Right lobe of liver (tissue), 6 donors: Measurements from ENCODE around the gene ACRBP. TPM values are rescaled to one million over a fixed set of nuclear protein-coding genes. Genes with fewer than 3 reads are reported as not detected.

Experiments
- ATAC-seq, 4 donors: fragments of 200-7000 bp; cut with Tn5 transposase; one replicate each; pipeline ENCODE4 v1.9.1; 2020; ENCODE audit warnings: mild to moderate bottlenecking in 4 of 4, moderate library complexity in 4 of 4
- DNase-seq, 3 donors: peaks; one replicate each; pipeline ENCODE4 v3.0.0-alpha.2; 2020
- H3K27ac ChIP-seq, 3 donors: fragments of 200-600 bp; one replicate each; pipeline ENCODE4 v1.8.0; 2022
- H3K27me3 ChIP-seq, 2 donors: fragments of 200-600 bp; one replicate each; pipeline ENCODE4 v1.8.0; 2022
- H3K36me3 ChIP-seq, 4 donors: fragments of 200-600 bp; sonication (generic) in 1 of 4; one replicate each; pipeline versions ENCODE4 v1.5.1 to v1.8.0; 2017 to 2022; ENCODE audit warnings: control low read depth in 1 of 4
- H3K4me1 ChIP-seq, 4 donors: fragments of 200-600 bp; sonication (generic) in 1 of 4; one replicate each; pipeline versions ENCODE4 v1.5.1 to v1.8.0; 2017 to 2022; ENCODE audit warnings: control low read depth in 1 of 4
- H3K4me3 ChIP-seq, 3 donors: fragments of 200-600 bp; one replicate each; pipeline ENCODE4 v1.8.0; 2022
- H3K9me3 ChIP-seq, 4 donors: fragments of 200-600 bp; sonication (generic) in 1 of 4; one replicate each; pipeline versions ENCODE4 v1.5.1 to v1.8.0; 2017 to 2022; ENCODE audit warnings: control low read depth in 1 of 4
- CTCF ChIP-seq, 4 donors: fragments of 200-600 bp in 3 of 4; fragments of 450-650 bp in 1 of 4; IDR thresholded peaks; one replicate each; pipeline versions ENCODE4 v1.5.1 to v1.8.0; 2016 to 2022; ENCODE audit warnings: antibody characterized with exemption in 4 of 4, mild to moderate bottlenecking in 2 of 4
- POLR2A ChIP-seq: fragments of 450-650 bp; IDR thresholded peaks from one replicate; pipeline ENCODE4 v1.6.1; 2017; ENCODE audit warnings: antibody characterized with exemption, mild to moderate bottlenecking
- WGBS: methylation state at CpG from one replicate; pipeline ENCODE4 v1.1.6; 2018; ENCODE audit warnings: low coverage, low lambda C conversion rate; ENCODE audit not compliant: insufficient coverage; ENCODE audit errors: missing lambda C conversion rate; 5-methylcytosine and 5-hydroxymethylcytosine counted together
- intact Hi-C, 2 donors: fragments of 100-400 bp; cut with DNase I; formaldehyde crosslinking; loops; one replicate each; pipeline versions ENCODE4 v1.11.2 to v1.14.1; 2022
- total RNA-seq, 6 experiments: library from RNA; depleted of rRNA in 2 of 6; stranded (reverse); fragments of >200 nt in 2 of 6; fragmentation: NEBNext Ultra II Directional in 3 of 6; extraction: Animal tissue kit (Norgen Biotek cat#: 25700) in 3 of 6; gene quantifications; one replicate each; pipeline versions ENCODE4 v1.1.0 to v1.2.4, GENCODE V29; 2016 to 2023
- donor health status: DM: no; HTN: yes; CAD: no.
- donor health status: DM: no; HTN: no; CAD: no.
- donor health status: DM: no; HTN: no; CAD: no.
- donor health status: DM: no; HTN: yes; CAD: no.
- donor health status: DM: no; HTN: yes; CAD: no.

The ACRBP gene
- total RNA-seq, 6 experiments from 2014 or later: 0.95 to 3.3 (median 1.7) TPM; not detected in 1

DNA sequence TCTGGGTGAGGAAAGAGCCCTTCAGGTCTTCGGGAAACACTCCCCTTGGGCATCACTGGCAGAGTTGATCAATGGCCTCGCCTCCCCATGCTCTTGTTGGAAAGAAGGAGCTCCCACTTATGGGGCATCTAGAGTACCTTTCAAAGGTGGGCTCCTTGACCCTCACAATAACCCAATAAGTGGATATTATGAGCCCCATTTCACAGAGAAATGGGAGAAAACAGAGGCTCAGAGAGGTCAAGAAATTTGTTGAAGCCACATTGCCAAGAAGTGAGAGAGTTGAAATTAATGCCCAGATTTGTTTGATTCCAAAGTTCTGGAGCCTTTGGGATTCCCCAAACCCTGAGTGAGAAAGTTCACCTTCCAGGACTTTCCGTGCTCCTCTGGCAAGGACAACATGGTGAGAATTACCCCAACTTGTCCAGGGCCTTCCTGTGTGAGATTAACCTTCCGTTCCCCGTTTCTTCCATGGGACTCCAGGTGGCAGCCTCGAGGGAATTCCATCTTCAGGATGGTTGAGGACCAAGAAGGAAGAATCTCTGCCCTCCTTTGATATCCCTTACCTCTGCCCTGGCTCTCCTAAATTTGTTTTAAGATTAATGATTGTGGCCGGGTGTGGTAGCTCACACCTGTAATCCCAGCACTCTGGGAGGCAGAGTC, 32.6 kb downstream of the ACRBP start:
- no peaks in the 10 kb centered on the region for H3K9me3 ChIP-seq
- DNase-seq: no peak
- H3K4me1 ChIP-seq: peaks cover 0 to 20% (median 7%) of the 10 kb centered on the region in 4 donors
- TF ChIP-seq CTCF (IDR thresholded peaks at IDR 0.05) (no peak), POLR2A (no peak)
- H3K27me3 ChIP-seq: no peaks in the 10 kb centered on the region
- peak in 3 of 4 donors; percentile 8 to 13 (median 10) for ATAC-seq
- 47% methylated on average over 6 of the region's 7 CpGs for whole genome bisulfite sequencing
- no peaks in the 10 kb centered on the region for H3K36me3 ChIP-seq
- intact Hi-C loops: no loop called here
- H3K27ac ChIP-seq: peak overlapping the region; percentile 47 to 80 (median 47)
- H3K4me3 ChIP-seq: no peak overlapping the region

DNA sequence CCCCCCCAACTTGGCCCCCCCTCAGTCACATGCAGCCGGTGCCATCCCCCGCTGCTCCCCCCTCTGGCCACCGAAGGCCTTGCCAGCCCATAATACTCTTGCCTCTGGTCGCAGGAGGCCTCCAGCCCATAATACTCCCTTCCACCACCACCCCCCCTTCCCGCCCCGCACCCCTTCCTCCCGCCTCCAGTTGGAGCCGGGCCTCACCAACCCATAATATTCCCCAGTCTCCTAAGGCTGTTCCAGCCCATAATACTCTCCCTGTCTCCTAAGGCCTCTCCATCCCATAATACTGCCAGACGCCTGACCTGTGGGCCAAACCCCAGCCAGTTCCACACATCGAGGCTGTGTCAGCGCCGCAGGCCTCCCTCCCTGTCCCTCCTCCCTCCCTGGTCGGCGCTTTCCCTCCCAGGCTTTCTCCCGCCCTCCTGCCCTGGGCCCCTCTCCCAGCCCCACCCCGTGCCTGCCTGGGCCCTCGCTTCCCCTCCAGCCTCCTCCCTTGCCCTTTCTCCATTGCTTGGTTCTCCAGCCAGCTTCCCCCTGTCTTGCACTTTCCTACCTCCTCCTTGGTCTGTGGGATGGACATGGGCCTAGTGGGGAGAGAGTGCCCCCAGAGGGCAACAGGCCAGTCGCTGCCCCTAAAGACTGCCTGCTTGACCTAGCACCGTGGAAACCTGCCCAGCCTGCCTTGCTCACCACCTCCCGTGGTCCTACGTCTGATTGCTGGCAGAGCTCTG, 33.3 kb downstream of the ACRBP start:
- intact Hi-C loops: no loop called here
- ATAC-seq (peak; percentile 75 to 85 (median 81)), DNase-seq (peak; percentile 83 to 93 (median 89))
- no peaks in the 10 kb centered on the region for H3K27me3 ChIP-seq
- TF ChIP-seq CTCF (IDR thresholded peaks at IDR 0.05): no peak
- TF ChIP-seq POLR2A: no peak
- peaks cover 0 to 20% (median 7%) of the 10 kb centered on the region in 4 donors for H3K4me1 ChIP-seq
- H3K4me3 ChIP-seq: no peak overlapping the region
- no peaks in the 10 kb centered on the region for H3K9me3 ChIP-seq
- no peaks in the 10 kb centered on the region for H3K36me3 ChIP-seq
- 4% methylated on average over 21 of the region's 21 CpGs for WGBS
- peak overlapping the region; percentile 47 to 80 (median 47) for H3K27ac ChIP-seq

- Histone ChIP-seq H3K4me3 (peak overlapping the region in 1 of 3 donors; percentile 4), H3K9me3 (no peaks in the 10 kb centered on the region), H3K27ac (peak overlapping the region in 2 of 3 donors; percentile 53 to 80), H3K4me1 (peaks cover 0 to 20% (median 7%) of the 10 kb centered on the region in 4 donors), H3K27me3 (no peaks in the 10 kb centered on the region), H3K36me3 (no peaks in the 10 kb centered on the region)
- DNase-seq (peak in 2 of 3 donors; percentile 45 to 59), ATAC-seq (peak in 2 of 4 donors; percentile 1 to 4)
- WGBS: 20% methylated on average over 14 of the region's 17 CpGs
- no peak for TF ChIP-seq CTCF (IDR thresholded peaks at IDR 0.05)
- intact Hi-C loops: no loop called here
These were observed 34.0 kb downstream of the ACRBP start for GRCh38 chr12:6613015-6613775.

- DNase-seq (no peak), ATAC-seq (no peak)
- no peak for TF ChIP-seq POLR2A
- no peak for TF ChIP-seq CTCF (IDR thresholded peaks at IDR 0.05)
- intact Hi-C loops: no loop called here
- peaks cover 0 to 20% (median 7%) of the 10 kb centered on the region in 4 donors for H3K4me1 ChIP-seq
- H3K27me3 ChIP-seq: no peaks in the 10 kb centered on the region
- H3K4me3 ChIP-seq: no peak overlapping the region
- no peak overlapping the region for H3K27ac ChIP-seq
- no peaks in the 10 kb centered on the region for H3K36me3 ChIP-seq
- WGBS: no CpG with 5 or more reads among the region's 7 CpGs
- no peaks in the 10 kb centered on the region for H3K9me3 ChIP-seq
These were observed 34.6 kb downstream of the ACRBP start for GRCh38 chr12:6612652-6613014.
